IMR-90 (cell line): ENCODE data around the gene NMNAT1. TPM values are rescaled to one million over a fixed set of nuclear protein-coding genes. Genes with fewer than 3 reads are reported as not detected.
"Not testable (repeated sequence)": the region's sequence is repeated elsewhere in the genome, so short reads cannot be mapped to it uniquely, and the experiment has no call there.

ENCODE experiments used
- ATAC-seq: fragments of 200-7000 bp; cut with Tn5 transposase; 2 replicates; pipeline ENCODE4 v1.9.1; 2020; ENCODE audit warnings: low read depth, mild to moderate bottlenecking, moderate library complexity
- BruUV-seq: library from RNA; stranded (reverse); fragments of 400-500 nt; replicated peaks from 2 replicates; lab custom pipeline; 2021; lab: Mats Ljungman, UMichigan
- CTCF ChIA-PET: fragments of 300-600 bp; formaldehyde crosslinking; extraction: SDS; loops from one replicate; lab custom pipeline; 2021; ENCODE audit warnings: antibody characterized with exemption; lab: Yijun Ruan, JAX
- POLR2A ChIA-PET: fragments of 300-600 bp; sonication (Branson Sonifier 250); formaldehyde crosslinking; loops from one replicate; lab custom pipeline; 2022; ENCODE audit warnings: antibody characterized with exemption; ENCODE audit not compliant: unreplicated experiment; lab: Charles Lee
- DNase-seq: peaks from one replicate; pipeline ENCODE4 v3.0.0; 2013
- H2AFZ ChIP-seq: replicated peaks from 2 replicates; pipeline ENCODE3; 2013; ENCODE audit warnings: low read length, mild to moderate bottlenecking; ENCODE audit not compliant: poor library complexity
- H2AK5ac ChIP-seq: 2 replicates; pipeline ENCODE4 v1.6.1; 2013; ENCODE audit warnings: low read depth, low read length, inconsistent platforms
- H2AK9ac ChIP-seq: replicated peaks from 2 replicates; pipeline ENCODE3; 2013; ENCODE audit warnings: mild to moderate bottlenecking, low read depth, low read length, moderate library complexity; ENCODE audit not compliant: poor library complexity
- H2BK120ac ChIP-seq: 2 replicates; pipeline ENCODE4 v1.6.1; 2013; ENCODE audit warnings: low read depth, low read length, inconsistent platforms
- H2BK15ac ChIP-seq: 3 replicates; pipeline ENCODE4 v1.6.1; 2013; ENCODE audit warnings: low read depth, low read length, inconsistent platforms
- H2BK20ac ChIP-seq: 2 replicates; pipeline ENCODE4 v1.6.1; 2013; ENCODE audit warnings: low read depth, mild to moderate bottlenecking, inconsistent platforms, low read length, moderate library complexity
- H2BK5ac ChIP-seq: 2 replicates; pipeline ENCODE4 v1.6.1; 2013; ENCODE audit warnings: mild to moderate bottlenecking, low read depth, low read length, inconsistent platforms; ENCODE audit not compliant: poor library complexity, severe bottlenecking
- H3K14ac ChIP-seq: replicated peaks from 2 replicates; pipeline ENCODE4 v1.6.1; 2013; ENCODE audit warnings: low read depth, low read length, inconsistent platforms
- H3K18ac ChIP-seq: 2 replicates; pipeline ENCODE4 v1.6.1; 2013; ENCODE audit warnings: low read depth, low read length, control low read depth
- H3K23ac ChIP-seq: 2 replicates; pipeline ENCODE4 v1.6.1; 2013; ENCODE audit warnings: low read depth, low read length, inconsistent platforms
- H3K27ac ChIP-seq: 2 replicates; pipeline ENCODE4 v1.5.1; 2013; ENCODE audit warnings: mild to moderate bottlenecking, control low read depth, low read length; ENCODE audit not compliant: insufficient read depth
- H3K27me3 ChIP-seq: 2 replicates; pipeline ENCODE4 v1.6.1; 2013; ENCODE audit warnings: low read length; ENCODE audit not compliant: control insufficient read depth, insufficient read depth
- H3K36me3 ChIP-seq: 2 replicates; pipeline ENCODE4 v1.6.1; 2013; ENCODE audit warnings: low read length, mixed read lengths; ENCODE audit not compliant: control insufficient read depth, insufficient read depth
- H3K4ac ChIP-seq: 2 replicates; pipeline ENCODE4 v1.6.1; 2013; ENCODE audit warnings: low read depth, low read length, inconsistent platforms
- H3K4me1 ChIP-seq: 2 replicates; pipeline ENCODE4 v1.6.1; 2013; ENCODE audit warnings: low read length, mixed read lengths; ENCODE audit not compliant: control insufficient read depth, insufficient read depth
- H3K4me2 ChIP-seq: 2 replicates; pipeline ENCODE4 v1.6.1; 2013; ENCODE audit warnings: low read depth, mild to moderate bottlenecking, control low read depth, low read length, moderate library complexity
- H3K4me3 ChIP-seq: 2 replicates; pipeline ENCODE4 v1.5.1; 2013; ENCODE audit warnings: low read depth, mild to moderate bottlenecking, control low read depth, low read length, moderate library complexity; ENCODE audit not compliant: insufficient read depth
- H3K56ac ChIP-seq: 2 replicates; pipeline ENCODE4 v1.6.1; 2013; ENCODE audit warnings: low read length, inconsistent platforms; ENCODE audit not compliant: insufficient read depth; ENCODE audit errors: extremely low read depth
- H3K79me1 ChIP-seq, 2 experiments: 2 replicates each; pipeline ENCODE4 v1.6.1; 2013; ENCODE audit warnings: low read length in 2 of 2, inconsistent platforms in 1 of 2, low read depth in 1 of 2
- H3K9ac ChIP-seq: 2 replicates; pipeline ENCODE4 v1.6.1; 2013; ENCODE audit warnings: low read depth, low read length, control low read depth
- H3K9me1 ChIP-seq: 2 replicates; pipeline ENCODE4 v1.6.1; 2013; ENCODE audit warnings: low read length, inconsistent platforms; ENCODE audit not compliant: insufficient read depth
- H3K9me3 ChIP-seq: 2 replicates; pipeline ENCODE4 v1.6.1; 2013; ENCODE audit warnings: low read length; ENCODE audit not compliant: control insufficient read depth, insufficient read depth
- H4K20me1 ChIP-seq: 2 replicates; pipeline ENCODE4 v1.6.1; 2013; ENCODE audit warnings: low read length, inconsistent platforms; ENCODE audit not compliant: insufficient read depth
- H4K5ac ChIP-seq: 2 replicates; pipeline ENCODE4 v1.6.1; 2013; ENCODE audit warnings: mild to moderate bottlenecking, low read depth, low read length, control low read depth
- H4K8ac ChIP-seq, 2 experiments: 2 replicates each; pipeline ENCODE4 v1.6.1; 2013; ENCODE audit warnings: low read depth in 2 of 2, low read length in 2 of 2, control low read depth in 1 of 2, inconsistent platforms in 1 of 2
- H4K91ac ChIP-seq: 2 replicates; pipeline ENCODE4 v1.6.1; 2013; ENCODE audit warnings: low read depth, low read length, inconsistent platforms; ENCODE audit not compliant: insufficient read depth
- WGBS, 2 experiments: methylation state at CpG; one replicate each; pipeline versions ENCODE4 v1.1.5 to v1.1.7; 2013; ENCODE audit warnings: missing lambda C conversion rate in 2 of 2; ENCODE audit not compliant: insufficient read length in 1 of 2; ENCODE audit errors: extremely low coverage in 2 of 2; 5-methylcytosine and 5-hydroxymethylcytosine counted together
- dilution Hi-C: fragments of 300-500 bp; cut with HindIII; formaldehyde crosslinking; loops from one replicate; pipeline ENCODE4 v1.14.3; 2018; ENCODE audit warnings: low sequenced_read_pairs; ENCODE audit not compliant: unreplicated experiment
- in situ Hi-C: fragments of 300-500 bp; cut with MboI; formaldehyde crosslinking; loops from 3 replicates; pipeline ENCODE4 v1.14.3; 2019; ENCODE audit warnings: low sequenced_read_pairs, inconsistent platforms, mixed read lengths
- intact Hi-C: fragments of 100-400 bp; cut with micrococcal nuclease; formaldehyde crosslinking; loops from 2 replicates; pipeline ENCODE4 v1.10.0; 2022
- polyA plus RNA-seq, 3 experiments: library from polyadenylated mRNA; depleted of rRNA; stranded (reverse); fragments of >200 nt; gene quantifications; 2 replicates each; pipeline ENCODE4 v1.2.3, GENCODE V29; 2012; ENCODE audit warnings: low replicate concordance in 1 of 3
- total RNA-seq: library from RNA; depleted of rRNA; stranded (reverse); fragments of >200 nt; gene quantifications from 2 replicates; pipeline ENCODE4 v1.2.3, GENCODE V29; 2012

Gene NMNAT1
- total and polyA plus RNA-seq, 2 of the 4 experiments (the other 2 are of a cell fraction), result 9.1 to 11.7 TPM

DNA sequence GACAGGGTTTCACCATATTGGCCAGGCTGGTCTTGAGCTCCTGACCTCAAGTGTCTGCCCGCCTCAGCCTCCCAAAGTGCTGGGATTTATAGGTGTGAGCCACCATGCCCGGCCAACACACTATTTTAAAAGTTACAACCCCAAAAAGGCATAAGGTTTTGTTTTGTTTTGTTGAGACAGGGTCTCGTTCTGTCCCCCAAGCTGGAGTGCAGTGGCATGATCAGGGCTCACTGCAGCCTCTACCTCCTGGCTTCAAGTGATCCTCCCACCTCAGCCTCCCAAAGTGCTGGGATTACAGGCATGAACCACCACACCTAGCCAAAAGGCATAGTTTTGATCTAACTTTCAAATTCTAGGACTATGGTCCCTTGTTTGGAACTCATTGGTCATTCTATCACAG, 25.8 kb upstream of the NMNAT1 start:
- dilution Hi-C loops, CTCF ChIA-PET, H2BK20ac ChIP-seq, H3K56ac ChIP-seq, H3K4me2 ChIP-seq, H3K4me3 ChIP-seq, H3K9me3 ChIP-seq, H3K79me1 ChIP-seq, in situ Hi-C loops, H2BK15ac ChIP-seq, H3K4me1 ChIP-seq, H2BK5ac ChIP-seq, H3K27me3 ChIP-seq, H2AK5ac ChIP-seq, H3K36me3 ChIP-seq, ATAC-seq, DNase-seq, H3K14ac ChIP-seq, H3K23ac ChIP-seq, H4K8ac ChIP-seq, H2BK120ac ChIP-seq, H3K4ac ChIP-seq, H3K9ac ChIP-seq, H3K18ac ChIP-seq, H3K27ac ChIP-seq, H3K9me1 ChIP-seq, H2AK9ac ChIP-seq, H2AFZ ChIP-seq, intact Hi-C loops, H4K5ac ChIP-seq, H4K91ac ChIP-seq, H4K20me1 ChIP-seq, BruUV-seq: not testable (repeated sequence)
- no CpG with 5 or more reads among the region's 3 CpGs for WGBS, 2 experiments
- POLR2A ChIA-PET, result interaction anchor here (0.6 kb wide), 1 partner anchor 238 kb away, joined by 6 read pairs; no protein-coding TSS in a partner anchor
